ENCODE results near the gene ZDHHC14.

DNA sequence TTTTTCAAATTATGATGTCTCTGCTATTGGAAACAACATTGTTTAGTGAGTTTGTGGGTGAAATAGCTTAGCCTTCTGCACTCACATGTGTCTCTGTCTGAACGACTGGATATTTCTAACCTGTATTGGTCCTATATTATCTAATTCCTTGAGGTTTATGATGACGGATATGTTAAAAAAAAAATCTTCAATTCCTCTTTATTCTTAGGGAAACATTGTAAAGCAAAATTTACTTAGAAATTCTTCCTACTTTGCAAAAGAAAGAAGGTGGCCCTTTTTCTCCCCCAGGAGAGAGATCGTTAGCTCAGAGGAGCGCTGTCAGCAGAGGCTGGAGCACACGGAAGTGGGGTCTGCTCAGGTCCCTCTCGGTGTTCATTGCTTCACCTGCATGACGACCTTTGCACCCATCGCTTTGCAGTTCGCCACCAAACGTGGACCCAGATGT is 149.8 kb downstream of the ZDHHC14 start:
- no peak for TF ChIP-seq EZH2 (IDR thresholded peaks at IDR 0.05; ENCODE audit: borderline replicate concordance, low read depth, low read length, poor library complexity, severe bottlenecking)
- TF ChIP-seq, protein P1, sequence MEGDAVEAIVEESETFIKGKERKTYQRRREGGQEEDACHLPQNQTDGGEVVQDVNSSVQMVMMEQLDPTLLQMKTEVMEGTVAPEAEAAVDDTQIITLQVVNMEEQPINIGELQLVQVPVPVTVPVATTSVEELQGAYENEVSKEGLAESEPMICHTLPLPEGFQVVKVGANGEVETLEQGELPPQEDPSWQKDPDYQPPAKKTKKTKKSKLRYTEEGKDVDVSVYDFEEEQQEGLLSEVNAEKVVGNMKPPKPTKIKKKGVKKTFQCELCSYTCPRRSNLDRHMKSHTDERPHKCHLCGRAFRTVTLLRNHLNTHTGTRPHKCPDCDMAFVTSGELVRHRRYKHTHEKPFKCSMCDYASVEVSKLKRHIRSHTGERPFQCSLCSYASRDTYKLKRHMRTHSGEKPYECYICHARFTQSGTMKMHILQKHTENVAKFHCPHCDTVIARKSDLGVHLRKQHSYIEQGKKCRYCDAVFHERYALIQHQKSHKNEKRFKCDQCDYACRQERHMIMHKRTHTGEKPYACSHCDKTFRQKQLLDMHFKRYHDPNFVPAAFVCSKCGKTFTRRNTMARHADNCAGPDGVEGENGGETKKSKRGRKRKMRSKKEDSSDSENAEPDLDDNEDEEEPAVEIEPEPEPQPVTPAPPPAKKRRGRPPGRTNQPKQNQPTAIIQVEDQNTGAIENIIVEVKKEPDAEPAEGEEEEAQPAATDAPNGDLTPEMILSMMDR (conservative IDR thresholded peaks at IDR 0.05; ENCODE audit: low read depth, low read length) = no peak

All from A673 (cell line).